Measurements from ENCODE around the gene SPATA4. TPM values are rescaled to one million over a fixed set of nuclear protein-coding genes. Genes with fewer than 3 reads are reported as not detected.
"Not testable (repeated sequence)": the region's sequence is repeated elsewhere in the genome, so short reads cannot be mapped to it uniquely, and the experiment has no call there.

The SPATA4 gene
- total RNA-seq, 1 donor from 2014 or later = not detected

DNA sequence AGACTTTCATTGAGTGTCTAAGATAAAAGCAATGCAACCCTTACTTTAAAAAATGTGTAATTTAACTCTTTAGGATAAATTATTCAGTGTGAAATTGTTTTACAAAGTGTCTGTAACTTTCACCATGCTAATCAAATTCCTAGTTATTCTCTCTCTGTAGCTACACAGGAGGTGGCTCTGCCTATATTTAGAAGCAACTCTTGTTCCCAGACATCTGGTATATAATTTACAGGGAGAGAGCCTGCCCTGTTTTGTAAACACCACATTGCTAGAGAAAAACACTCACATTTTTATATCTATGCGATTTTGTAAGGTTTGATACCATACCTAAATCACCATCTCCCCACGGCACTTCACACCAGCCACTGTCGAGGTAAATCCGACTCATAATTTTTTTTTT, 35.5 kb upstream of the SPATA4 start:
- TF ChIP-seq, protein P1, sequence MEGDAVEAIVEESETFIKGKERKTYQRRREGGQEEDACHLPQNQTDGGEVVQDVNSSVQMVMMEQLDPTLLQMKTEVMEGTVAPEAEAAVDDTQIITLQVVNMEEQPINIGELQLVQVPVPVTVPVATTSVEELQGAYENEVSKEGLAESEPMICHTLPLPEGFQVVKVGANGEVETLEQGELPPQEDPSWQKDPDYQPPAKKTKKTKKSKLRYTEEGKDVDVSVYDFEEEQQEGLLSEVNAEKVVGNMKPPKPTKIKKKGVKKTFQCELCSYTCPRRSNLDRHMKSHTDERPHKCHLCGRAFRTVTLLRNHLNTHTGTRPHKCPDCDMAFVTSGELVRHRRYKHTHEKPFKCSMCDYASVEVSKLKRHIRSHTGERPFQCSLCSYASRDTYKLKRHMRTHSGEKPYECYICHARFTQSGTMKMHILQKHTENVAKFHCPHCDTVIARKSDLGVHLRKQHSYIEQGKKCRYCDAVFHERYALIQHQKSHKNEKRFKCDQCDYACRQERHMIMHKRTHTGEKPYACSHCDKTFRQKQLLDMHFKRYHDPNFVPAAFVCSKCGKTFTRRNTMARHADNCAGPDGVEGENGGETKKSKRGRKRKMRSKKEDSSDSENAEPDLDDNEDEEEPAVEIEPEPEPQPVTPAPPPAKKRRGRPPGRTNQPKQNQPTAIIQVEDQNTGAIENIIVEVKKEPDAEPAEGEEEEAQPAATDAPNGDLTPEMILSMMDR (conservative IDR thresholded peaks at IDR 0.05; ENCODE audit: low read depth, low read length) = no peak
- peak; percentile 19 for DNase-seq (ENCODE audit: low read depth)
- H3K4me3 ChIP-seq (ENCODE audit: low read depth, low read length) = no peak overlapping the region

DNA sequence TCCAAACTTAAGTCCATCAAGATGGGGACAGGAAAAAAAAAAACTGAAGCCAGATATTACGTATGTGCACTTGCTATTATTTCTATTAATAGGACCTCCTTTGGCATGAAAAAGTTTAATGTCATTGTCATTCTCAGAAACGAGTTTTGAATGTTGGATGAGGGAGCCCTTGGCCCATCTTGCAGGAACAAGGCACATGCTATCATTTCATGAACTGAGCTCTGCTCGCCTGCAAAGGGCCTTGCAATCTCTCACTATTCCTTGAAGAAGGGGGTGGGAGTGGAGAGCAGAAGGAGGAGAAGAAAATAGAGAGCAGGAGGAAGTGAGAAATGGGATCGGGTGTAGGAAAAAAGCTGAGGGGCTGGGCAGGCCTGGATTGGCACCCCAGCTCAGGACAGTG, 34.3 kb upstream of the SPATA4 start:
- TF ChIP-seq, protein P1 (conservative IDR thresholded peaks at IDR 0.05; ENCODE audit: low read depth, low read length) = no peak
- H3K4me3 ChIP-seq (ENCODE audit: low read depth, low read length) = no peak overlapping the region
- no peak for DNase-seq (ENCODE audit: low read depth)

DNA sequence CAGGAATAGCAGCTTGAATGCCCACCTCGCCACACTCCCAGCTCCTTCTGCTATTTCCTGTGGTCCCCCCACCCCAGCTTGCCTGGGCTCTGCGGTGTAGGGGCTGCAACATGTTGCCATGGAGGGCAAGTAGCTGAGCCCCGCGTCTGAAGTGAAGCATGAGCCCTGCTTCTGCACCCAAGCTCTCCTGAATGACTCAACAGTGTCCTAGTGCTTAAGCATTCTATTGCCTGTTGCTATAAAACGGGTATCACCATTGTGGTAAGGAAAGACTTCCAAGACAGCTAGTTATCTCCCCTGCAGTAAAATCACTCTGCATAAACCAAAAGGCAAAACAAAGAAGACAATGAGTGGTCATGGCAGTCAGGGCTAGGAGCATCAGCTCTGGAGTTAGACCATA, 31.4 kb upstream of the SPATA4 start:
- no peak overlapping the region for H3K4me3 ChIP-seq (ENCODE audit: low read depth, low read length)
- TF ChIP-seq, protein P1 (conservative IDR thresholded peaks at IDR 0.05; ENCODE audit: low read depth, low read length) = no peak
- no peak for DNase-seq (ENCODE audit: low read depth)

DNA sequence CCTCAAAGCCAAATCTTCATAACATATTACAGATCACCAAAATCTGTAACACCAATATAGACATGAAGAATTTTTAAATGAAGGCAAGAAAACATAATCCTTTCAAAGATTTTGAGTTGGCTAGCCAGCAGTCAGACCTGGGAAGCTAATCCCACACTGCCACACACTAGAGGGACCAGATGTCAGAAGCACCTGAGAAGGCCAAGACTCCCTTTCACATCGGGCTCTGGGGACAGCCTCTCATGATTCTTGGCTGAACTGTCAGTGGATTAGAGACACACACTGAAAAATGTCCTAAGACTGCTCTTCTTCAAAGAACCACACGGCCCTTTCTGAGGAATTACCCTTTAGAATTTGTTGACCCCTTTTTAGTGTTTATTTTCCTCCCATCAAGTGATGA, 28.2 kb upstream of the SPATA4 start:
- DNase-seq (ENCODE audit: low read depth) = no peak
- TF ChIP-seq, protein P1 (conservative IDR thresholded peaks at IDR 0.05; ENCODE audit: low read depth, low read length) = no peak
- no peak overlapping the region for H3K4me3 ChIP-seq (ENCODE audit: low read depth, low read length)

DNA sequence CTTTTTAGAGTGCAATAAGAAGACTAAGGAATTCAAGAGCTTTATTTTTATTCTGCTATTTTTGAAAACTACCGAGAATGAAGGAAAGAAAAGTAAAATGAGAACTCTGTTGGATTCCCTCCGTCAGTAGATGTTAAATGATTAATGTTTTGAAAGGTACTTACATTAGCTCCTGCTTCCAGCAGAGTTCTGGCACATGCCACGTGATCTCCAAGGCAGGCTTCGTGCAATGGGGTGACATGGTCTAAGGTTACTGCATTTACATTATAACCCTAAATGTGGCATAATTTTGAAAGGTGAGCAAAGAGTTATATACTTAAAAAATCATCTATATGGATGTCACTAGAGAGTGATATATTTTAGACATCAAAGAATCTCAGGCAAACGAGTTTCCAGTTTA, 26.8 kb upstream of the SPATA4 start:
- H3K4me3 ChIP-seq (ENCODE audit: low read depth, low read length) = no peak overlapping the region
- TF ChIP-seq, protein P1 (conservative IDR thresholded peaks at IDR 0.05; ENCODE audit: low read depth, low read length) = no peak
- DNase-seq (ENCODE audit: low read depth) = no peak

DNA sequence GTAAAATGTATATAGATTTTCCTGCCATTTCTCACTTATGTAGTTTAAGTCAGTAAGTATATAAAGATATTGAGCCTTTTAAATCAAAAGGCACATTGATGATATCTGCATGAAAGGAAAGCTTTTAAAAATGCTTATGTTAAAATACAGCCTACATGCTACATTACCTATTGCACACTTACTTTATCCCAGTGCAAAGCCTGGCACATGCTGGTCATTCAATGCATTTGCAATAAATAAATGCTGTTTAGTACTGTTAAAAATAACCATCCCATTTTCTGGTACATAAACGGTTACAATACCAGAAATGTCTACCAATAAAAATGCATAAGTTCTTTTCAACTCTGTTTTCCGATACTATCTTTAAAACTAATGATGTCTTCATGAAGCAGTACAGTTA, 22.1 kb upstream of the SPATA4 start:
- H3K4me3 ChIP-seq (ENCODE audit: low read depth, low read length) = no peak overlapping the region
- TF ChIP-seq, protein P1 (conservative IDR thresholded peaks at IDR 0.05; ENCODE audit: low read depth, low read length) = no peak
- DNase-seq (ENCODE audit: low read depth) = no peak

DNA sequence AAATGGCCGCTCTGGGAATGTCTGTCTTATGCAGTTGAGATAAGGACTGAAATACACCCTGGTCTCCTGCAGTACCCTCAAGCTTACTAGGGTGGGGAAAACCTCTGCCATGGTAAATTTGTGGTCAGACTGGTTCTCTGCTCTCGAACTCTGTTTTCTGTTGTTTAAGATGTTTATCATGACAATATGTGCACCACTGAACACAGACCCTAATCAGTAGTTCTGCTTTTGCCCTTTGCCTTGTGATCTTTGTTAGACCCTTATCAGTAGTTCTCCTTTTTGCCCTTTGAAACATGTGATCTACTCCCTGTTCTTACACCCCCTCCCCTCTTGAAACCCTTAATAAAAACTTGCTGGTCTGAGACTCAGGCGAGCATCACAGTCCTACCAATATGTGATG, 17.0 kb upstream of the SPATA4 start:
- H3K4me3 ChIP-seq (ENCODE audit: low read depth, low read length); DNase-seq (ENCODE audit: low read depth): not testable (repeated sequence)

All from epithelial cell of proximal tubule (primary cell).